Measurements from ENCODE around the gene GABRG3. TPM values are rescaled to one million over a fixed set of nuclear protein-coding genes. Genes with fewer than 3 reads are reported as not detected.

GABRG3 gene
- polyA plus RNA-seq, 2 of the 4 experiments (the other 2 are of a cell fraction): 0.08 to 0.18 TPM

DNA sequence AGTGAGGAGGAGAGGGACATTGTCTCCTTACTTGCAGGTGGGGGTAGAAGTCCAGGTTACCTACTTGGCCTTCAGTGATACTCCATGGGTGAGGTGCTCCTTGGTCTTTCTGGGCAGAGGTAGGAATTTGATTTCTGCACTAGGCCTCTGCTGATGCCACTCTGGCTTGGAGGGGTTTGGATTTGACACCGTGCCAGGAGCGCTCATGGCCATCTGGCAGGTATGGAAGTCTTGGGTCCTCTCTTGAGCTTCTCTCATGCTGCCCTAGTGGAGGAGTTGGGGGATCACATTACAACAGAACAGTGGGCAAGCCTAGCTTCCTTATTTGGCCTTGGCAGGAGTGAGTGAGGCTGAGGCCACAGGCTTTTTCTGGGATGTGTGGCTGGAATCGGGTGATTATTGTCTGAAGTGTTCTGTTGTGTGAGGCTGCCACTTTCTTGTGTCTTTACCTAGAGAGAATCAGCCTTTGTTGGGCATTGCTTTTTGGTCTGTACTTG lies 525.0 kb downstream of the GABRG3 start:
- 11% methylated on average over 3 of the region's 3 CpGs for WGBS (ENCODE audit: missing lambda C conversion rate)
- FAIRE-seq (no peak), DNase-seq (ENCODE audit: low read depth in 1 of 2, low spot score in 1 of 2) (no peak), ATAC-seq (no peak)
- Histone ChIP-seq H3K4me2 (no peak overlapping the region), H3K4me1 (no peaks in the 10 kb centered on the region), H3K4me3 (no peak overlapping the region), H3K9me3 (no peaks in the 10 kb centered on the region), H3K27ac (no peak overlapping the region)
- CTCF ChIA-PET: no interaction called here
- no peak for TF ChIP-seq BHLHE40 (IDR thresholded peaks at IDR 0.05; ENCODE audit: low read depth, low read length)
- TF ChIP-seq RFX5 (IDR thresholded peaks at IDR 0.05): no peak
- TF ChIP-seq TP53 (CRISPR knock-in tag; IDR thresholded peaks at IDR 0.05): no peak
- TF ChIP-seq EP300 (IDR thresholded peaks at IDR 0.05): no peak
- no peak for TF ChIP-seq POLR2AphosphoS2 (conservative IDR thresholded peaks at IDR 0.05; ENCODE audit: low read length)
- TF ChIP-seq ZFP36 (IDR thresholded peaks at IDR 0.05; ENCODE audit: borderline replicate concordance, partially characterized antibody): no peak
- no peak for TF ChIP-seq ZSCAN20 (CRISPR knock-in tag; IDR thresholded peaks at IDR 0.05)
- TF ChIP-seq CBX8 (IDR thresholded peaks at IDR 0.05): no peak
- no peak for TF ChIP-seq ZNF302 (CRISPR knock-in tag; IDR thresholded peaks at IDR 0.05)
- TF ChIP-seq, protein P1, sequence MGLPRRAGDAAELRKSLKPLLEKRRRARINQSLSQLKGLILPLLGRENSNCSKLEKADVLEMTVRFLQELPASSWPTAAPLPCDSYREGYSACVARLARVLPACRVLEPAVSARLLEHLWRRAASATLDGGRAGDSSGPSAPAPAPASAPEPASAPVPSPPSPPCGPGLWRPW (IDR thresholded peaks at IDR 0.05): no peak
- no peak for TF ChIP-seq CHD4 (IDR thresholded peaks at IDR 0.05; ENCODE audit: borderline replicate concordance)
- no peak for TF ChIP-seq JUN (IDR thresholded peaks at IDR 0.05)
- TF ChIP-seq EHMT2 (IDR thresholded peaks at IDR 0.05; ENCODE audit: low read depth): no peak
- TF ChIP-seq, protein P2, sequence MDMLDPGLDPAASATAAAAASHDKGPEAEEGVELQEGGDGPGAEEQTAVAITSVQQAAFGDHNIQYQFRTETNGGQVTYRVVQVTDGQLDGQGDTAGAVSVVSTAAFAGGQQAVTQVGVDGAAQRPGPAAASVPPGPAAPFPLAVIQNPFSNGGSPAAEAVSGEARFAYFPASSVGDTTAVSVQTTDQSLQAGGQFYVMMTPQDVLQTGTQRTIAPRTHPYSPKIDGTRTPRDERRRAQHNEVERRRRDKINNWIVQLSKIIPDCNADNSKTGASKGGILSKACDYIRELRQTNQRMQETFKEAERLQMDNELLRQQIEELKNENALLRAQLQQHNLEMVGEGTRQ (IDR thresholded peaks at IDR 0.05): no peak
- no peak for TF ChIP-seq HEYL (CRISPR knock-in tag; IDR thresholded peaks at IDR 0.05)
- TF ChIP-seq PHF8 (IDR thresholded peaks at IDR 0.05; ENCODE audit: borderline replicate concordance, low read depth): no peak
- TF ChIP-seq, protein P3, sequence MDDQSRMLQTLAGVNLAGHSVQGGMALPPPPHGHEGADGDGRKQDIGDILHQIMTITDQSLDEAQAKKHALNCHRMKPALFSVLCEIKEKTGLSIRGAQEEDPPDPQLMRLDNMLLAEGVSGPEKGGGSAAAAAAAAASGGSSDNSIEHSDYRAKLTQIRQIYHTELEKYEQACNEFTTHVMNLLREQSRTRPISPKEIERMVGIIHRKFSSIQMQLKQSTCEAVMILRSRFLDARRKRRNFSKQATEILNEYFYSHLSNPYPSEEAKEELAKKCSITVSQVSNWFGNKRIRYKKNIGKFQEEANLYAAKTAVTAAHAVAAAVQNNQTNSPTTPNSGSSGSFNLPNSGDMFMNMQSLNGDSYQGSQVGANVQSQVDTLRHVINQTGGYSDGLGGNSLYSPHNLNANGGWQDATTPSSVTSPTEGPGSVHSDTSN (IDR thresholded peaks at IDR 0.05): no peak
- POLR2A ChIA-PET: no interaction called here

DNA sequence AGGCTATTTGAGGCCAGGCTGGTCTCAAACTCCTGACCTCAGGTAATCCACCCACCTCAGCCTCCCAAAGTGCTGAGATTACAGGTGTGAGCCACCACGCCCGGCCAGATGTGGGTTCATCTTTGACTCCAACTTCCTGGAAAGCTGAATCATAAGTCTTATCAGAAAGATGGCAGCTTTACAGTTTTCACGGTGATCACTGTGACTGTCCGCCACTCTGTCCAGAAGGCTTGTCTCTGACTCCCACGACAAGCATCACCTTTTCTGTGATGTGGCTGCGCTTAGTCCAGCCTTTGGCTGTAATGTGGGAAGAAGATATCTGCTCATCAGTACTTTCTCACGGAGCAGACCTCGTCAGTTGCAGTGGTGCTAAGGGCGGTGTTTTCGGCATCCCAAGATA lies 527.7 kb downstream of the GABRG3 start:
- Histone ChIP-seq H3K4me2 (no peak overlapping the region), H3K27ac (no peak overlapping the region), H3K4me1 (no peaks in the 10 kb centered on the region), H3K4me3 (no peak overlapping the region), H3K9me3 (no peaks in the 10 kb centered on the region; the same call in 2 of the 3 replicates)
- FAIRE-seq (no peak), ATAC-seq (no peak), DNase-seq (ENCODE audit: low read depth in 1 of 2, low spot score in 1 of 2) (no peak)
- POLR2A ChIA-PET: no interaction called here
- 29% methylated on average over 10 of the region's 10 CpGs for WGBS (ENCODE audit: missing lambda C conversion rate)
- CTCF ChIA-PET: interaction anchor here (0.8 kb wide), 1 partner anchor 254 kb away, joined by 3 read pairs; no protein-coding TSS in a partner anchor
- TF ChIP-seq, protein P4, sequence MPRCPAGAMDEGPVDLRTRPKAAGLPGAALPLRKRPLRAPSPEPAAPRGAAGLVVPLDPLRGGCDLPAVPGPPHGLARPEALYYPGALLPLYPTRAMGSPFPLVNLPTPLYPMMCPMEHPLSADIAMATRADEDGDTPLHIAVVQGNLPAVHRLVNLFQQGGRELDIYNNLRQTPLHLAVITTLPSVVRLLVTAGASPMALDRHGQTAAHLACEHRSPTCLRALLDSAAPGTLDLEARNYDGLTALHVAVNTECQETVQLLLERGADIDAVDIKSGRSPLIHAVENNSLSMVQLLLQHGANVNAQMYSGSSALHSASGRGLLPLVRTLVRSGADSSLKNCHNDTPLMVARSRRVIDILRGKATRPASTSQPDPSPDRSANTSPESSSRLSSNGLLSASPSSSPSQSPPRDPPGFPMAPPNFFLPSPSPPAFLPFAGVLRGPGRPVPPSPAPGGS (IDR thresholded peaks at IDR 0.05): no peak
- TF ChIP-seq, protein P5, sequence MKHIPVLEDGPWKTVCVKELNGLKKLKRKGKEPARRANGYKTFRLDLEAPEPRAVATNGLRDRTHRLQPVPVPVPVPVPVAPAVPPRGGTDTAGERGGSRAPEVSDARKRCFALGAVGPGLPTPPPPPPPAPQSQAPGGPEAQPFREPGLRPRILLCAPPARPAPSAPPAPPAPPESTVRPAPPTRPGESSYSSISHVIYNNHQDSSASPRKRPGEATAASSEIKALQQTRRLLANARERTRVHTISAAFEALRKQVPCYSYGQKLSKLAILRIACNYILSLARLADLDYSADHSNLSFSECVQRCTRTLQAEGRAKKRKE (CRISPR knock-in tag; IDR thresholded peaks at IDR 0.05; ENCODE audit: low read depth): no peak
- TF ChIP-seq PHF8 (IDR thresholded peaks at IDR 0.05; ENCODE audit: borderline replicate concordance, low read depth) (no peak), HDAC2 (IDR thresholded peaks at IDR 0.05) (no peak), GATA3 (IDR thresholded peaks at IDR 0.05; ENCODE audit: borderline replicate concordance) (no peak), TP53 (CRISPR knock-in tag; IDR thresholded peaks at IDR 0.05) (no peak), HEYL (CRISPR knock-in tag; IDR thresholded peaks at IDR 0.05) (no peak), MAFK (IDR thresholded peaks at IDR 0.05; ENCODE audit: partially characterized antibody) (no peak), KDM5A (IDR thresholded peaks at IDR 0.05) (no peak), ZC3H11A (IDR thresholded peaks at IDR 0.05) (no peak), ZSCAN20 (CRISPR knock-in tag; IDR thresholded peaks at IDR 0.05) (no peak), HOXA7 (CRISPR knock-in tag; IDR thresholded peaks at IDR 0.05) (no peak), MYC (IDR thresholded peaks at IDR 0.05; ENCODE audit: borderline replicate concordance, low read length) (no peak), CHD2 (IDR thresholded peaks at IDR 0.05; ENCODE audit: low read length, partially characterized antibody) (no peak), CHD4 (IDR thresholded peaks at IDR 0.05; ENCODE audit: borderline replicate concordance) (no peak), EHF (CRISPR knock-in tag; IDR thresholded peaks at IDR 0.05) (no peak)
- TF ChIP-seq, protein P6, sequence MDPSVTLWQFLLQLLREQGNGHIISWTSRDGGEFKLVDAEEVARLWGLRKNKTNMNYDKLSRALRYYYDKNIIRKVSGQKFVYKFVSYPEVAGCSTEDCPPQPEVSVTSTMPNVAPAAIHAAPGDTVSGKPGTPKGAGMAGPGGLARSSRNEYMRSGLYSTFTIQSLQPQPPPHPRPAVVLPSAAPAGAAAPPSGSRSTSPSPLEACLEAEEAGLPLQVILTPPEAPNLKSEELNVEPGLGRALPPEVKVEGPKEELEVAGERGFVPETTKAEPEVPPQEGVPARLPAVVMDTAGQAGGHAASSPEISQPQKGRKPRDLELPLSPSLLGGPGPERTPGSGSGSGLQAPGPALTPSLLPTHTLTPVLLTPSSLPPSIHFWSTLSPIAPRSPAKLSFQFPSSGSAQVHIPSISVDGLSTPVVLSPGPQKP (IDR thresholded peaks at IDR 0.05; ENCODE audit: low read depth, low read length): no peak
